GM12801 (cell line): ENCODE results near the gene ZBTB16.

Experiments used
- TF ChIP-seq, protein P1 (sequence below): IDR thresholded peaks from one replicate; pipeline ENCODE4 v1.5.1; 2011; ENCODE audit warnings: control low read depth; ENCODE audit not compliant: insufficient read length; ENCODE audit errors: extremely low read depth

Gene ZBTB16

DNA sequence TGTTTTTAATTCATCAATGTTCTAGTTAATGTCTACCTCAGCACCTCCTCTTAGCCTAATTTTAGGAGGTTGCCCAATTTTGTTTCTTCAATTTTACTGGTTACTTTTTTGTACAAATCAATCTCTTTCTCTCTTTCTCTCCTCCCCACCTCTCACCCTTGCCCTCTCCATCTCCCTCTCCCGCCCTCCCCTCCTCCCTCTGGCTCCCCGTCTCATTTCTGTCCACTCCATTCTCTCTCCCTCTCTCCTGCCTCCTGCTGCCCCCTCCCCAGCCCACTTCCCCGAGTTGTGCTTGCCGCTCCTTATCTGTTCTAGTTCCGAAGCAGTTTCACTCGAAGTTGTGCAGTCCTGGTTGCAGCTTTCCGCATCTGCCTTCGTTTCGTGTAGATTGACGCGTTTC is 195.8 kb downstream of the ZBTB16 start:
- TF ChIP-seq, protein P1, sequence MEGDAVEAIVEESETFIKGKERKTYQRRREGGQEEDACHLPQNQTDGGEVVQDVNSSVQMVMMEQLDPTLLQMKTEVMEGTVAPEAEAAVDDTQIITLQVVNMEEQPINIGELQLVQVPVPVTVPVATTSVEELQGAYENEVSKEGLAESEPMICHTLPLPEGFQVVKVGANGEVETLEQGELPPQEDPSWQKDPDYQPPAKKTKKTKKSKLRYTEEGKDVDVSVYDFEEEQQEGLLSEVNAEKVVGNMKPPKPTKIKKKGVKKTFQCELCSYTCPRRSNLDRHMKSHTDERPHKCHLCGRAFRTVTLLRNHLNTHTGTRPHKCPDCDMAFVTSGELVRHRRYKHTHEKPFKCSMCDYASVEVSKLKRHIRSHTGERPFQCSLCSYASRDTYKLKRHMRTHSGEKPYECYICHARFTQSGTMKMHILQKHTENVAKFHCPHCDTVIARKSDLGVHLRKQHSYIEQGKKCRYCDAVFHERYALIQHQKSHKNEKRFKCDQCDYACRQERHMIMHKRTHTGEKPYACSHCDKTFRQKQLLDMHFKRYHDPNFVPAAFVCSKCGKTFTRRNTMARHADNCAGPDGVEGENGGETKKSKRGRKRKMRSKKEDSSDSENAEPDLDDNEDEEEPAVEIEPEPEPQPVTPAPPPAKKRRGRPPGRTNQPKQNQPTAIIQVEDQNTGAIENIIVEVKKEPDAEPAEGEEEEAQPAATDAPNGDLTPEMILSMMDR = no peak

DNA sequence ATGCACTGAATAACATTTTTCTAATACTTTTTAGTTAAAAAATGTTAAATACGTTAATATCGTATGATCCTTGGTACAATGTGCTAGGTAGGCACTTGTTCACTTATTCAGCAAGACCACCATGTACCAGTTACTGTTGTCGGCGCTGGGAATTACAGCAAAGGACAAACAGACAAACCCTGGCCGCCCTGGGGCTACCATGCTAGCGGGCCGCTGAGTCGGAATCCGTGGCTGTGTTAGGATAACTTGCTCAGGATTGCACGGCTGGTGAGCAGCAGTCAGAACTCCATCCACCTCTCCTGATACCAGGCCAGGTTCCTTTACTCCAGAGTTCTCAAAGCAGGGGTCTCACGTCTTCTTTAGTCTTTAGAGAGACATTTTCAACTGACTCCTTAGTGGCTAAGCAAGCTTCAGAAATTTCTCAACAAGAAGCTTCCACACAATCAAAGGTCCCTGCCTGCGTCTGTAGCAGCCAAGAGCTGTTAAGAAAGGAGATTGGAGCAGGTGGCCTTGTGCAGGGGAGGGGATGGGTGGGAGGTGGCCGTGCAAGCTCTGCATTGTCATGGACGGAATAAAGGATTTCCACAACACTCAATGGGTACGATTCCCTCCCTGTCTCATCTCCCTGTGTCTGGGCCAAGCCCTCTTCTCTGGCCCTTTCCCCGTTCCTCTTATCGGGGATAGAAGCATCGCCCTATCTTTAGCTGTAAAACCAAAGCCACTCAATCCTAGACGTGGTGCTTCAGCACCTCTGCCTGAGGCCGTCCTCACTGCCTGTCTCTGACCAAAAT is 196.9 kb downstream of the ZBTB16 start:
- TF ChIP-seq, protein P1 = no peak

DNA sequence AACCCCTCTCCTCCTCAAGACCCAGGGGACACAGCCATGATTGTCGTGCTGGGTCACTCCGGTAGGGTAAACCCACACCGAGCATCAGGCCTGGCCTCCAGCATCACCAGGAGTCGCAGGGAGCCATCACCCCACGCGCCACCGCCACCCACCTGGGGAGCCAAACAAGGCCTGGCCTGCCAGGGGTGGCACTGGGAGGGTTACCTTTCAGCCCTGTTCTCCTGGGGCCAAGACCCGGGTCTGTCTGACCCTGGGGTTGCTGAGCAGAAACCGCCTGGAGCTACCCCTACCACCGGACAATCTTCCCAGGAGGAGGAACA is 197.4 kb downstream of the ZBTB16 start:
- TF ChIP-seq, protein P1 = no peak

DNA sequence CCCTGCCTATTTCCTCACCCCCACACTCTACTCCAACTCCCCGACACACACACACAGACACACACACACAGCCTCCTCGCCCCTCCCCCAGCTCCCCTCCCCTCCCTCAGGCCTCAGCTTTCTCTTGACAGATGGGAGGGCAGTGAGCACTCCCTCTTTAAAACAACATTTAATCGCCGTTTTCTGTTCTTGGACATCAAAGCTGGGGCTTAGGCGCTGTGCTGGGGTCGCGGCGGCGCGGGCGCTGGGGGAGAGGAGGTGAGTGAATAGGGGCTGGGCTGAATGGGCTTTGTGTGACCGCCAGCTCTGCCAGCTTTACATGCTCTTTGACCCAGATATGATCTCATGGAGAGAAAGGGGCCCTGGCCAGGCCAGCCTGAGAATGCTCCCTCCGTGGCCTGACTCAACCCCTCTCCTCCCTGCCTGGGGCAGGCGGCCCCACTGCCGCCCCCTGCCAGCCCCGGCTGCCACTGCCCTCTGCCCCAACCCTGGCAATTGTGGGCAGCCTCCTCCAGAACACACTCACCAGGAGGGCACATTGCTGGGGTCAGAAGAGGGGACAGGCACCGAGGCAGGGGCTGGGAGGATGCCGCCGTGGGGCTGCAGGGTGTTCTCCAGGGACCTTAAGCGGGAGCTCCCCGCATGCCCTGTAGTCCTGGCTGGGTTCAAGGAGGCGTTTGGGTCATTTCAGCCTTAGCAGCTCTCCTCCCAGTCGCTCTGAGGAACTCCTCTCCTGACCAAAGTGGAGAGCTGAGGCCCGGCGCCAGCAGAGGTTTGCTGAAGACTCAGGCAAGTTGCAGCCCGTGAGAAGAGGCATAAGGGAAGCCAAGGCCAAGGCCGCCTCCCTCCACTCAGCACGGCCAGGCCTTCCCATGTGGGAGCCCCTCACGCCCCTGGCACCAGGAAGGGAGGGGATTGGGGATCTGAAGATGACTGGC is 198.4 kb downstream of the ZBTB16 start:
- TF ChIP-seq, protein P1 = no peak

DNA sequence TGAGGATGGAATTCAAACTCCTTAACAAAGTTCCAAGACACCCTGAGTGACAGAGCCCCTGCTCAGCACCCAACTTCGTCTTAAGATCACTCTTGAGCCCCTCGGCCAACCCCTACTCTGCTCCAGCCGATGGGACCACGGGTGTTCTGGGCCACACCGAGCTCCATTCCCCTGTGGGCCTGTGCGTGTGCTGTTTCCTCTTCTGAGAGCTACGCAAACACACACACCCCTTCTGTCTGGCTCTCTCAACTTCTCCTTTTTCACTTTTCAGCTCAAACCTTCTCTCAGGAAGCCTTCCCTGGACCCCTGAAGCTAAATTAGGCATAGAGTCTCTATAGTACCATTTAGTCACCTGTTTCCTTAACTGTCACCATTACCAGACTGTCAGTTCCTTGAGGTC is 199.2 kb downstream of the ZBTB16 start:
- TF ChIP-seq, protein P1 = no peak

DNA sequence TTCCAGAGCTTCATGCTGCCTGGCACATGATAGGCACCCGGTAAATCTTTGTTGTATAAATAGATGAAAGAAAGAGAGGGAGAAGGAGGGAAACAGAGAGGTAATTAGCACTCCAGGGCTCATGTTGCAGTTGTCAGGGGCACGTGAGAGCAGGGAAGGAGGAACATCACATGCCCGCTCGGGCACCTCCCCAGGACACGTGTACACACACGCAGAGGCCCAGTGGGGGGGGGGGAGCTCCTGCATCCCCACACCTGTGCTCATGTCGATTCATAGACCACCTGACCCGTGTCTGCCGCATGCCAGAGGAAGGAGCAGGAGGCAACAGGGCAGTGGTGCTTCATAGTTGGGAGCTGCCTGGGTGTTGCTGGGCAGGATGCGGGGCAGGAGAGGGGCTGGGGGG is 199.6 kb downstream of the ZBTB16 start:
- TF ChIP-seq, protein P1 = no peak

DNA sequence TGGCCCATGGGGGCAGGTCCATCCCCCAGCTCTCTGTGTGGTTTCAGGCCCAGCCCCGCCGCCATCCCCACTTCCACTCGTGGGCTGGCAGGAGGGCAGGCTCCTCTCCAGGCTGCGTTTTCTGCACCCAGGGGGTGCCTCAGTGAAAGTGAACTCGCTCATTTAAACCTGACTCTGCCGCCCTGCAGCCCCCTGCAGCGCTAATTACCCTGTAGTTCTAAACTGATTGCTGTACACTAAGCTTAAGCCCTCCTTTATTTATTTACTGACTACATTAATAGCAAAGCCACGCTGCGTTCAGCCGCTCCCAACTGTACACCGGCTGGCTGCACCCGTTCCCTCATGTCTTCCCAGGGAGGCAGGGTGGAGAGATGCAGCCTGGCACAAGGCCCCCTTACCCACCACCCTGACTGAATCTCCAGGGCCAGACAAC is 200.1 kb downstream of the ZBTB16 start:
- TF ChIP-seq, protein P1 = no peak
